AG09319 (cell line): ENCODE data around the gene IP6K3.

Experiments used
- DNase-seq: peaks from one replicate; pipeline ENCODE4 v3.0.0-alpha.2; 2010; ENCODE audit warnings: low read depth; ENCODE audit errors: extremely low read depth
- TF ChIP-seq, protein P1 (sequence below): IDR thresholded peaks from 2 replicates; pipeline ENCODE4 v1.5.1; 2011; ENCODE audit warnings: low read depth, mild to moderate bottlenecking, inconsistent platforms, low read length, moderate library complexity

The IP6K3 gene

DNA sequence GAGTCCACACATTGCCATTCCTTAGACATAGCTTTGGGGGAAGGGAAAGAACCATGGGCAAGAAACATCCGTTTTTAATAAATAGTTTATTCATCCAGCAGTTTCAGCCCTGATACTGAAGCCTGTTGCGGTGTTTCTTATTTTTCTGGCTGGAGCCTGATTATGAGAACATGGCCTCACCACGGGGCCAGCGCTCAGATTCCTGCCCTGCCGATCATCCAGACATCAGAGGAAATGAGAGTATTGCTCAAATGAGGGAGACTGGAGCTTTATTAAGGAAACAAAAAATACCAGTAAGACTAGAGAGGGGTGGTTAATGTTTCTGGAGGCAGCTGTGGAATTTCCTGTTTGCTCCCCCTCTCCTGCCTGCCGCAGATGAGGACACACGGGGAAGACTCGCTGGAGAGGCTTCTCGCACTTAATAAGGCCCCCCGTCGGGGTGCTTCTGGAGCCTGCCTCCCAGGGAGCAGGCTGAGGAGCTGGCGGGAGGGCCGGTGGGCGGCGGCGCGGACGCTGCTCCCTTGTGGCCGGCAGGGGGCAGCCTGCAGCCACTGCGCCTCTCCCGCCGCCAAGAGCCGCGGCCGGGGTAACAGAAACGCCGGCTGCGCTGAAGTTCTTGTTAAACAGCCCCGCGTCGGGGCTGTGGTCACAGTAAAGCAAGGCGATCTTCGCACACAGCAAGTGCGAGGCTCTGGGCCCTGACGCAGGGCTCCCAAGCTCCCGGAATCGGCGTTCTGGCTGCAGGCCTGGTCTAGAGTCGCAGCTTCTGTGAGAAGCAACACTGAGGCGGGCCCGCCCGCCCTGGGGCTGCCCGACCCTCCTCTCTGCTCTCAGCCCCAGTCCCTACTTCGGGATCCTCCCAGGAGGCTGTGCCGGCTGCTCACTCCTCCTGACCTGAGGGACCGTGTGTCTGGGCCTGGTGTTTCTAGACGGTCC is 24.7 kb upstream of the IP6K3 start:
- TF ChIP-seq, protein P1, sequence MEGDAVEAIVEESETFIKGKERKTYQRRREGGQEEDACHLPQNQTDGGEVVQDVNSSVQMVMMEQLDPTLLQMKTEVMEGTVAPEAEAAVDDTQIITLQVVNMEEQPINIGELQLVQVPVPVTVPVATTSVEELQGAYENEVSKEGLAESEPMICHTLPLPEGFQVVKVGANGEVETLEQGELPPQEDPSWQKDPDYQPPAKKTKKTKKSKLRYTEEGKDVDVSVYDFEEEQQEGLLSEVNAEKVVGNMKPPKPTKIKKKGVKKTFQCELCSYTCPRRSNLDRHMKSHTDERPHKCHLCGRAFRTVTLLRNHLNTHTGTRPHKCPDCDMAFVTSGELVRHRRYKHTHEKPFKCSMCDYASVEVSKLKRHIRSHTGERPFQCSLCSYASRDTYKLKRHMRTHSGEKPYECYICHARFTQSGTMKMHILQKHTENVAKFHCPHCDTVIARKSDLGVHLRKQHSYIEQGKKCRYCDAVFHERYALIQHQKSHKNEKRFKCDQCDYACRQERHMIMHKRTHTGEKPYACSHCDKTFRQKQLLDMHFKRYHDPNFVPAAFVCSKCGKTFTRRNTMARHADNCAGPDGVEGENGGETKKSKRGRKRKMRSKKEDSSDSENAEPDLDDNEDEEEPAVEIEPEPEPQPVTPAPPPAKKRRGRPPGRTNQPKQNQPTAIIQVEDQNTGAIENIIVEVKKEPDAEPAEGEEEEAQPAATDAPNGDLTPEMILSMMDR: peak; percentile 65
- peak; percentile 84 for DNase-seq

- DNase-seq: no peak
- TF ChIP-seq, protein P1: no peak
These were observed 24.1 kb upstream of the IP6K3 start for GRCh38 chr6:33770833-33771145.

- TF ChIP-seq, protein P1: no peak
- no peak for DNase-seq
These were observed 23.6 kb upstream of the IP6K3 start for GRCh38 chr6:33770124-33770832.

DNA sequence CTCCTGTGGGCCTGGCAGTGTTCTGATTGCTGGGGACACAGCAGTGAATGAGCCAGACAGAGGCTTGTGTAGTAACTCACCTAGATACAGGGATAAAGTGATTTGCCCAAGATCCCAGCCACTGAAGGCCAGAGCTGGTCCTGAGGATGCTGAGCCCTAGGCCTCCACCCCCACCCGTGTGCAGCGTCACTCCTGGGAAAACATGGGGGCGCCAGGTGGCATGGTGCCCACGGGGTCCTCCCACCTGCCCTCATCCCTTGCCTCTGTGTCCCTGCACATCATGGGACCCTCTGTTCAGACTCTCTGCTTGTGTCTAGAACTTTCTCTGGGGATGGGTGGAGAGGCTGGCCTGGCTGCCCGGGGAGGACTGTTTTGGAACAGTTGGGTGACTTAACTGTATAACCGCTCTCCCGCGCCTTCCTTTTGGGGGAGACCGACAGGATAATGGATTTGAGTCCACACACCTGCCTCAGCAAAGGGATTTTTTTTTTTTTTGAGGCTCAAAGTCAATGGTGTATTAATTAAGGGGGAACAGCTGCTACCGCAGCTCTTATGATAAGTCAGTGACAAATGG is 22.6 kb upstream of the IP6K3 start:
- DNase-seq: no peak
- TF ChIP-seq, protein P1: no peak

DNA sequence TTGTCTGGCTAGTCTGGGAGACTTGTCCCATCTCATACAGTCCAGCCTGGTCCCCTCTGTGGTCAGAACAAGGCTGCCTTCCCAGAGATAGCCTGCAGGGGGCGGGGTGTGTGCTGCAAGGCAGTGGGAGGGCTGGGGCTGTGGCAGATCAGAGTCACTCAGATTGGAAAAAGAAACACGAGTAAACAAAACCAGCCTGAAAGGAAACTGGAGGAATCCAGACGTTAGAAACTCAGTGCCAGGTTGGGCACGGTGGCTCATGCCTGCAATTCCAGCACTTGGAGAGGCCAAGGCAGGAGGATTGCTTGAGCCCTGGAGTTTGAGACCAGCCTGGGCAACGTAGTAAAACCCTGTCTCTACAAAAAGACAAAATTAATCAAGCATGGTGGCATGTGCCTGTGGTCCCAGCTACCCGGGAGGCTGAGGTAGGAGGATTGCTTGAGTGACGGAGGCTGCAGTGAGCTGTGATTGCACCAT is 22.0 kb upstream of the IP6K3 start:
- TF ChIP-seq, protein P1: peak; percentile 91
- DNase-seq: peak; percentile 58

GRCh38 chr6:33766921-33767907 is 20.5 kb upstream of the IP6K3 start:
- TF ChIP-seq, protein P1: no peak
- no peak for DNase-seq
